A549 (cell line): ENCODE data around the gene EIF3L. TPM values are rescaled to one million over a fixed set of nuclear protein-coding genes. Genes with fewer than 3 reads are reported as not detected.

ENCODE experiments used
- ATAC-seq, 2 experiments: fragments of 200-7000 bp in 1 of 2; fragments of >200 bp in 1 of 2; cut with Nextera tagmentation in 1 of 2; cut with Tn5 transposase in 1 of 2; 3 replicates each; pipeline versions ENCODE4 v1.8.0 to v1.9.1; 2018 to 2020; ENCODE audit warnings: mild to moderate bottlenecking in 1 of 2, moderate library complexity in 1 of 2
- CTCF ChIA-PET: fragments of 300-600 bp; sonication (Branson Sonifier 250); formaldehyde crosslinking; extraction: SDS; loops from one replicate; lab custom pipeline; 2021; ENCODE audit warnings: antibody characterized with exemption, inconsistent platforms; lab: Yijun Ruan, JAX
- POLR2A ChIA-PET: fragments of 350-600 bp; formaldehyde crosslinking; extraction: SDS; loops from one replicate; lab custom pipeline; 2021; ENCODE audit warnings: antibody characterized with exemption, inconsistent platforms; lab: Yijun Ruan, JAX
- DNase-seq, 2 experiments: peaks; one replicate each; pipeline versions ENCODE4 v3.0.0 to v3.0.0-alpha.2; 2011 to 2016; ENCODE audit warnings: low read depth in 1 of 2, low spot score in 1 of 2
- FAIRE-seq: peaks from 2 replicates; lab custom pipeline; 2011; peaks lifted over from hg19 to GRCh38; lab: Jason Lieb, UNC
- H3K27ac ChIP-seq, 2 experiments: fragments of >200 bp; sonication (Bioruptor Twin); formaldehyde crosslinking; 3 replicates each; pipeline ENCODE4 v1.5.1; 2016 to 2017
- H3K4me1 ChIP-seq: fragments of >200 bp; sonication (Bioruptor Twin); formaldehyde crosslinking; 3 replicates; pipeline ENCODE4 v1.6.1; 2016
- H3K4me2 ChIP-seq: fragments of >200 bp; sonication (Bioruptor Twin); formaldehyde crosslinking; 3 replicates; pipeline ENCODE4 v1.6.1; 2016
- H3K4me3 ChIP-seq: fragments of >200 bp; sonication (Bioruptor Twin); formaldehyde crosslinking; 3 replicates; pipeline ENCODE4 v1.5.1; 2016
- H3K9me3 ChIP-seq: fragments of >200 bp; sonication (Bioruptor Twin); formaldehyde crosslinking; 3 replicates; pipeline ENCODE4 v1.6.1; 2016
- BCL3 ChIP-seq: fragments of >200 bp; sonication (Bioruptor Twin); formaldehyde crosslinking; IDR thresholded peaks from 3 replicates; pipeline ENCODE4 v1.6.1; 2016
- BHLHE40 ChIP-seq: IDR thresholded peaks from 2 replicates; pipeline ENCODE4 v1.6.1; 2012; ENCODE audit warnings: low read depth, low read length, inconsistent platforms
- CBX2 ChIP-seq: fragments of 200-600 bp; sonication (generic); IDR thresholded peaks from 2 replicates; pipeline ENCODE4 v1.6.1; 2016; ENCODE audit warnings: low read depth, mild to moderate bottlenecking, borderline replicate concordance
- CBX8 ChIP-seq: fragments of 200-600 bp; sonication (generic); IDR thresholded peaks from 2 replicates; pipeline ENCODE4 v1.6.1; 2016
- CHD2 ChIP-seq: fragments of 150-350 bp; IDR thresholded peaks from 2 replicates; pipeline ENCODE4 v1.6.1; 2014; ENCODE audit warnings: low read length; ENCODE audit not compliant: partially characterized antibody
- E2F6 ChIP-seq: IDR thresholded peaks from 2 replicates; pipeline ENCODE4 v1.6.1; 2012; ENCODE audit warnings: low read depth, borderline replicate concordance
- ELK1 ChIP-seq: fragments of 150-350 bp; IDR thresholded peaks from 2 replicates; pipeline ENCODE4 v1.6.1; 2014; ENCODE audit warnings: low read depth, mild to moderate bottlenecking, low read length
- HOXB5 ChIP-seq: fragments of 250-450 bp; sonication (Bioruptor Pico); IDR thresholded peaks from 2 replicates; pipeline ENCODE4 v1.5.0; 2020; ENCODE audit warnings: mild to moderate bottlenecking, moderate library complexity
- RAD21 ChIP-seq, 2 experiments: fragments of >200 bp in 1 of 2; sonication (Bioruptor Twin) in 1 of 2; formaldehyde crosslinking in 1 of 2; IDR thresholded peaks in 1 of 2; conservative IDR thresholded peaks in 1 of 2; 2 replicates in 1 of 2; 3 replicates in 1 of 2; pipeline ENCODE4 v1.6.1; 2012 to 2018; ENCODE audit warnings: inconsistent platforms in 1 of 2
- RCOR1 ChIP-seq: fragments of 150-350 bp; IDR thresholded peaks from 2 replicates; pipeline ENCODE4 v1.6.1; 2014; ENCODE audit warnings: antibody characterized with exemption, low read length, low read depth
- SMC3 ChIP-seq: fragments of >200 bp; sonication (Bioruptor Twin); formaldehyde crosslinking; IDR thresholded peaks from 3 replicates; pipeline ENCODE4 v1.6.1; 2018; ENCODE audit warnings: inconsistent platforms
- ZFP36 ChIP-seq: fragments of 450-650 bp; IDR thresholded peaks from 2 replicates; pipeline ENCODE4 v1.6.1; 2014; ENCODE audit warnings: borderline replicate concordance; ENCODE audit not compliant: partially characterized antibody
- ZSCAN20 ChIP-seq: fragments of 250-450 bp; sonication (Bioruptor Pico); IDR thresholded peaks from 2 replicates; pipeline ENCODE4 v1.8.0; 2022; ENCODE audit warnings: mild to moderate bottlenecking, moderate library complexity
- WGBS: methylation state at CpG from one replicate; pipeline ENCODE4 v1.1.6; 2017; ENCODE audit errors: missing lambda C conversion rate; 5-methylcytosine and 5-hydroxymethylcytosine counted together
- polyA plus RNA-seq, 4 experiments: library from polyadenylated mRNA; depleted of rRNA in 3 of 4; stranded (reverse); fragments of >200 nt; fragmentation: RNase III in 1 of 4; extraction: RNeasy Plus Mini Kit Qiagen cat#74134 plus additional on column Dnase treatment in 1 of 4; gene quantifications; 2 replicates in 3 of 4; 3 replicates in 1 of 4; pipeline ENCODE4 v1.2.3, GENCODE V29; 2011 to 2017

EIF3L gene
- polyA plus RNA-seq, 2 of the 4 experiments (the other 2 are of a cell fraction): 218 to 423 TPM

- no peaks in the 10 kb centered on the region for H3K9me3 ChIP-seq
- H3K4me2 ChIP-seq: no peak overlapping the region
- FAIRE-seq (no peak), DNase-seq (no peak), ATAC-seq (peak; percentile 7 to 9; a peak in 3 of 6 replicates)
- H3K27ac ChIP-seq: peak overlapping the region in 1 of 2 experiments; percentile 56; a peak in 2 of 6 replicates
- no peak overlapping the region for H3K4me3 ChIP-seq
- 75% methylated on average over 8 of the region's 8 CpGs for WGBS
- ChIA-PET CTCF (interaction anchor here (1.8 to 5.3 kb wide), 2 partner anchors 32 to 36 kb away, joined by 5 to 23 read pairs; no protein-coding TSS in a partner anchor), POLR2A (no interaction called here)
- TF ChIP-seq BCL3: no peak
- peaks cover 43% of the 10 kb centered on the region for H3K4me1 ChIP-seq
Observed at GRCh38 chr22:37894939-37895670, 45.9 kb downstream of the EIF3L start.

- Histone ChIP-seq H3K9me3 (no peaks in the 10 kb centered on the region), H3K4me2 (no peak overlapping the region), H3K27ac (peak overlapping the region; percentile 30 to 71; a peak in 3 of 6 replicates), H3K4me3 (no peak overlapping the region), H3K4me1 (peaks cover 43% of the 10 kb centered on the region)
- no peak for TF ChIP-seq RCOR1
- CTCF ChIA-PET: interaction anchor here (0.6 to 5.3 kb wide), 5 partner anchors 8 to 34 kb away, joined by 3 to 23 read pairs (median 4); no protein-coding TSS in a partner anchor
- WGBS: 59% methylated on average over 5 of the region's 5 CpGs
- DNase-seq (no peak), FAIRE-seq (no peak), ATAC-seq (peak in 1 of 2 experiments; percentile 11; a peak in 1 of 6 replicates)
- POLR2A ChIA-PET: interaction anchor here (0.5 to 1.9 kb wide), 2 partner anchors 10 to 28 kb away, joined by 4 to 7 read pairs; partner anchors contain the start of gene MICALL1
Observed at GRCh38 chr22:37896181-37896592, 47.0 kb downstream of the EIF3L start.

- TF ChIP-seq SMC3 (no peak), BCL3 (no peak), ZFP36 (no peak), HOXB5 (CRISPR knock-in tag) (no peak), ELK1 (no peak), CBX8 (no peak), BHLHE40 (no peak), CHD2 (no peak), ZSCAN20 (no peak), CBX2 (no peak), E2F6 (no peak), RAD21 (conservative IDR thresholded peaks at IDR 0.05 in 1 of 2, IDR thresholded peaks at IDR 0.05 in 1 of 2) (no peak)
- CTCF ChIA-PET: interaction anchor here (0.6 to 5.3 kb wide), 5 partner anchors 8 to 34 kb away, joined by 3 to 23 read pairs (median 4); no protein-coding TSS in a partner anchor
- Histone ChIP-seq H3K27ac (peak overlapping the region in 1 of 2 experiments; percentile 40; a peak in 3 of 6 replicates), H3K4me1 (peaks cover 43% of the 10 kb centered on the region), H3K9me3 (no peaks in the 10 kb centered on the region), H3K4me3 (no peak overlapping the region), H3K4me2 (no peak overlapping the region)
- no peak for DNase-seq
- WGBS: 86% methylated on average over 3 of the region's 3 CpGs
- no peak for ATAC-seq
- POLR2A ChIA-PET: interaction anchor here (1.9 kb wide), 1 partner anchor 9 kb away, joined by 7 read pairs; the partner anchor contains the start of gene MICALL1
- FAIRE-seq: no peak
Observed at GRCh38 chr22:37896939-37897338, 47.7 kb downstream of the EIF3L start.
